Measurements from ENCODE around the gene TPH2. TPM values are rescaled to one million over a fixed set of nuclear protein-coding genes. Genes with fewer than 3 reads are reported as not detected.

Gene TPH2
- total and polyA plus RNA-seq, 2 of the 13 experiments (the other 11 are each of a cell fraction or from before 2014, with no cell fraction given), result not detected

GRCh38 chr12:71954861-71955260 is 16.2 kb downstream of the TPH2 start:
- ATAC-seq, result no peak
- in situ Hi-C loops (cut with HindIII; ENCODE audit: extremely low pct_ligation_motif_present, low pct_unique_long_range_greater_than_20kb) (no loop called here), intact Hi-C loops (cut with micrococcal nuclease; ENCODE audit: unreplicated experiment) (no loop called here)
- FAIRE-seq, result no peak
- DNase-seq (ENCODE audit: low spot score), result no peak
- Histone ChIP-seq H3K27me3 (ENCODE audit: control insufficient read depth in 1 of 2, insufficient read depth in 2 of 2, low read length in 2 of 2) (no peaks in the 10 kb centered on the region), H3K4me2 (ENCODE audit: low read depth, low read length) (no peak overlapping the region; the same call in 1 of the 2 replicates), H3K27ac (ENCODE audit: extremely low read length, insufficient read depth, low read length) (no peak overlapping the region), H4K20me1 (ENCODE audit: insufficient read depth, low read length) (no peaks in the 10 kb centered on the region), H3K9me3 (ENCODE audit: low read length) (no peaks in the 10 kb centered on the region), H3K4me3 (replicated peaks in 1 of 3; ENCODE audit: insufficient read depth in 1 of 3, low read depth in 2 of 3, low read length in 3 of 3) (no peak overlapping the region), H3K36me3 (replicated peaks in 1 of 2; ENCODE audit: control insufficient read depth in 1 of 2, insufficient read depth in 2 of 2, low read length in 2 of 2) (no peaks in the 10 kb centered on the region), H2AFZ (ENCODE audit: low read length) (no peak overlapping the region), H3K9ac (ENCODE audit: insufficient read depth, low read depth, low read length) (no peak overlapping the region), H3K79me2 (ENCODE audit: insufficient read depth, low read length) (no peaks in the 10 kb centered on the region), H3K4me1 (ENCODE audit: insufficient read depth, low read length) (peaks cover 35% of the 10 kb centered on the region)
- CTCF ChIA-PET (ENCODE audit: low intra/inter-chr PET ratio, low total read pairs), result no interaction called here
- WGBS (ENCODE audit: low lambda C conversion rate), result 4% methylated on average over 1 of the region's 1 CpG
- POLR2A ChIA-PET, result no interaction called here
- BruUV-seq (replicated peaks), result no TSS peak
- TF ChIP-seq ARID3A (IDR thresholded peaks at IDR 0.05; ENCODE audit: low read depth, low read length), result peak; percentile 61; the same call in 1 of the 2 replicates
- TF ChIP-seq, protein P1, sequence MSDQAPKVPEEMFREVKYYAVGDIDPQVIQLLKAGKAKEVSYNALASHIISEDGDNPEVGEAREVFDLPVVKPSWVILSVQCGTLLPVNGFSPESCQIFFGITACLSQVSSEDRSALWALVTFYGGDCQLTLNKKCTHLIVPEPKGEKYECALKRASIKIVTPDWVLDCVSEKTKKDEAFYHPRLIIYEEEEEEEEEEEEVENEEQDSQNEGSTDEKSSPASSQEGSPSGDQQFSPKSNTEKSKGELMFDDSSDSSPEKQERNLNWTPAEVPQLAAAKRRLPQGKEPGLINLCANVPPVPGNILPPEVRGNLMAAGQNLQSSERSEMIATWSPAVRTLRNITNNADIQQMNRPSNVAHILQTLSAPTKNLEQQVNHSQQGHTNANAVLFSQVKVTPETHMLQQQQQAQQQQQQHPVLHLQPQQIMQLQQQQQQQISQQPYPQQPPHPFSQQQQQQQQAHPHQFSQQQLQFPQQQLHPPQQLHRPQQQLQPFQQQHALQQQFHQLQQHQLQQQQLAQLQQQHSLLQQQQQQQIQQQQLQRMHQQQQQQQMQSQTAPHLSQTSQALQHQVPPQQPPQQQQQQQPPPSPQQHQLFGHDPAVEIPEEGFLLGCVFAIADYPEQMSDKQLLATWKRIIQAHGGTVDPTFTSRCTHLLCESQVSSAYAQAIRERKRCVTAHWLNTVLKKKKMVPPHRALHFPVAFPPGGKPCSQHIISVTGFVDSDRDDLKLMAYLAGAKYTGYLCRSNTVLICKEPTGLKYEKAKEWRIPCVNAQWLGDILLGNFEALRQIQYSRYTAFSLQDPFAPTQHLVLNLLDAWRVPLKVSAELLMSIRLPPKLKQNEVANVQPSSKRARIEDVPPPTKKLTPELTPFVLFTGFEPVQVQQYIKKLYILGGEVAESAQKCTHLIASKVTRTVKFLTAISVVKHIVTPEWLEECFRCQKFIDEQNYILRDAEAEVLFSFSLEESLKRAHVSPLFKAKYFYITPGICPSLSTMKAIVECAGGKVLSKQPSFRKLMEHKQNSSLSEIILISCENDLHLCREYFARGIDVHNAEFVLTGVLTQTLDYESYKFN (CRISPR knock-in tag; conservative IDR thresholded peaks at IDR 0.05), result peak; percentile 49; the same call in 1 of the 2 replicates
- TF ChIP-seq FOXA3 (CRISPR knock-in tag; IDR thresholded peaks at IDR 0.05), result peak; percentile 92
- TF ChIP-seq FOXA1 (IDR thresholded peaks at IDR 0.05), result peak; percentile 88
- peak; percentile 59 for TF ChIP-seq FOXA1 (CRISPR knock-in tag; IDR thresholded peaks at IDR 0.05)
- peak; percentile 34; the same call in 1 of the 2 replicates for TF ChIP-seq MIXL1 (CRISPR knock-in tag; IDR thresholded peaks at IDR 0.05)
- TF ChIP-seq, protein P2, sequence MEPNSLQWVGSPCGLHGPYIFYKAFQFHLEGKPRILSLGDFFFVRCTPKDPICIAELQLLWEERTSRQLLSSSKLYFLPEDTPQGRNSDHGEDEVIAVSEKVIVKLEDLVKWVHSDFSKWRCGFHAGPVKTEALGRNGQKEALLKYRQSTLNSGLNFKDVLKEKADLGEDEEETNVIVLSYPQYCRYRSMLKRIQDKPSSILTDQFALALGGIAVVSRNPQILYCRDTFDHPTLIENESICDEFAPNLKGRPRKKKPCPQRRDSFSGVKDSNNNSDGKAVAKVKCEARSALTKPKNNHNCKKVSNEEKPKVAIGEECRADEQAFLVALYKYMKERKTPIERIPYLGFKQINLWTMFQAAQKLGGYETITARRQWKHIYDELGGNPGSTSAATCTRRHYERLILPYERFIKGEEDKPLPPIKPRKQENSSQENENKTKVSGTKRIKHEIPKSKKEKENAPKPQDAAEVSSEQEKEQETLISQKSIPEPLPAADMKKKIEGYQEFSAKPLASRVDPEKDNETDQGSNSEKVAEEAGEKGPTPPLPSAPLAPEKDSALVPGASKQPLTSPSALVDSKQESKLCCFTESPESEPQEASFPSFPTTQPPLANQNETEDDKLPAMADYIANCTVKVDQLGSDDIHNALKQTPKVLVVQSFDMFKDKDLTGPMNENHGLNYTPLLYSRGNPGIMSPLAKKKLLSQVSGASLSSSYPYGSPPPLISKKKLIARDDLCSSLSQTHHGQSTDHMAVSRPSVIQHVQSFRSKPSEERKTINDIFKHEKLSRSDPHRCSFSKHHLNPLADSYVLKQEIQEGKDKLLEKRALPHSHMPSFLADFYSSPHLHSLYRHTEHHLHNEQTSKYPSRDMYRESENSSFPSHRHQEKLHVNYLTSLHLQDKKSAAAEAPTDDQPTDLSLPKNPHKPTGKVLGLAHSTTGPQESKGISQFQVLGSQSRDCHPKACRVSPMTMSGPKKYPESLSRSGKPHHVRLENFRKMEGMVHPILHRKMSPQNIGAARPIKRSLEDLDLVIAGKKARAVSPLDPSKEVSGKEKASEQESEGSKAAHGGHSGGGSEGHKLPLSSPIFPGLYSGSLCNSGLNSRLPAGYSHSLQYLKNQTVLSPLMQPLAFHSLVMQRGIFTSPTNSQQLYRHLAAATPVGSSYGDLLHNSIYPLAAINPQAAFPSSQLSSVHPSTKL (CRISPR knock-in tag; IDR thresholded peaks at IDR 0.05), result peak; percentile 45; the same call in 1 of the 2 replicates
- TF ChIP-seq ELF3 (CRISPR knock-in tag; IDR thresholded peaks at IDR 0.05), result 0 out of 2 replicates have a peak, but pooled peaks have one; percentile 18
- no peak for TF ChIP-seq ZNF205 (CRISPR knock-in tag; IDR thresholded peaks at IDR 0.05)
- TF ChIP-seq FOXJ3 (CRISPR knock-in tag; IDR thresholded peaks at IDR 0.05; ENCODE audit: borderline replicate concordance), result no peak
- TF ChIP-seq ZNF562 (CRISPR knock-in tag; IDR thresholded peaks at IDR 0.05; ENCODE audit: borderline replicate concordance), result no peak
- TF ChIP-seq ZNF781 (CRISPR knock-in tag; IDR thresholded peaks at IDR 0.05; ENCODE audit: borderline replicate concordance, not compliant biosample characterization), result no peak
- no peak for TF ChIP-seq ZNF225 (CRISPR knock-in tag; IDR thresholded peaks at IDR 0.05)
- no peak for TF ChIP-seq ZFP36L2 (CRISPR knock-in tag; IDR thresholded peaks at IDR 0.05)
- no peak for TF ChIP-seq THRA (CRISPR knock-in tag; IDR thresholded peaks at IDR 0.05; ENCODE audit: borderline replicate concordance)

Data from HepG2 (cell line).